ENCODE measurements around the gene KIF6. TPM values are rescaled to one million over a fixed set of nuclear protein-coding genes. Genes with fewer than 3 reads are reported as not detected.

Gene KIF6
- total and polyA plus RNA-seq, 4 donors = 1.1 to 7.8 (median 4.5) TPM

DNA sequence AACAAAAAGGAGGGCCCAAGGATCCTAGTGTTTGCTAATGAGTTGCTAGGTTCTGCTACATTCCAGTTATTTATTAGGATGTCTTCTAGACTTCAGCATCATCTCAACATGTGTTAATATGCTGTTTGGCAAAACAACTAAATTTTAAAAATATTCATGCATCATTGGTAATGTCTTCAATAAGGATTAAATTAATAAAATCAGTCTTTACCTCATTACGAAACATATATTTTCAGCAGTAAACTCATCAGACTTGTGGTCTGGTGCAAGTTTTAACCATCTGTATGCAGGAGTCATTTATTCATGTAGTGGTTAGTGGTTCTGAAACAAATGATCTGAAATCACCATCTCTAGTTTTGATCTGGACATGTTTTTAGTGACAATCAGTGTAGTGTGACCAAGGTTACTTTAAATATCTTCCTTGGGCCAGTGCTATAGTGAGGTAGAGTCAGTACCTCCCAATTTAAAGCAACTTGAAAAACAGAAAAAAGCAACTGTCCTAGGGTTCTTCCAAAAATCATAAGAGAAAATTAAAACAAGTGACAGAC, 317.7 kb downstream of the KIF6 start:
- ATAC-seq (ENCODE audit: insufficient read depth, low FRiP score) (no peak), DNase-seq (no peak)
- H3K27me3 ChIP-seq (ENCODE audit: control insufficient read depth in 3 of 3, insufficient read depth in 3 of 3, low read length in 2 of 3) = no peaks in the 10 kb centered on the region
- no peaks in the 10 kb centered on the region for H3K4me1 ChIP-seq (ENCODE audit: control insufficient read depth in 5 of 5, insufficient read depth in 5 of 5, low read length in 5 of 5)
- no peak overlapping the region for H3K4me3 ChIP-seq
- no peak overlapping the region for H3K27ac ChIP-seq (ENCODE audit: low read depth in 1 of 2, low read length in 1 of 2)
- 95 to 98% methylated on average over 1 of the region's 1 CpG for WGBS, 2 donors
- H3K36me3 ChIP-seq (ENCODE audit: control insufficient read depth in 4 of 4, insufficient read depth in 4 of 4, low read length in 4 of 4) = no peaks in the 10 kb centered on the region
- TF ChIP-seq CTCF (IDR thresholded peaks at IDR 0.05; ENCODE audit: control extremely low read depth, extremely low read depth) = no peak
- H3K9ac ChIP-seq (ENCODE audit: insufficient read depth in 1 of 2, low read length in 2 of 2) = no peak overlapping the region
- peaks cover 0 to 1% (median 0%) of the 10 kb centered on the region in 4 donors for H3K9me3 ChIP-seq (ENCODE audit: control insufficient read depth in 4 of 4, insufficient read depth in 3 of 4, low read length in 3 of 4)

DNA sequence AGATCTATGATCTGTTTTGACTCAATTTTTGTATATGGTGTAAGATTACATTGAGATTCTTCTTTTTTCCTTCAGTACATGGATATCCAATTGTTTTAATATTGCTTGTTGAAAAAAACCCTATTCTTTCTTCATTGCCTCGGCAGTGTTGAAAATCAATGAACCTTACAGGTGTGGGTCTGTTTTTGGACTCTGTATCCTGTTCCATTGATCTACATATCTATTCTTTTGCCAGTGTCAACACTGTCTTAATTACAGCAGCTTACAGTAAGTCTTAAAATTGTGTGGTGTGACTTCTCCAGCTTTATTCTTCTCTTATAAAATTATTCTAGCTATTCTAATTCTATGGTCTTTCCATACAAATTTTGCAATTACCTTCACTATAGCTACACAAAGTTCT, 320.9 kb downstream of the KIF6 start:
- no peaks in the 10 kb centered on the region for H3K36me3 ChIP-seq (ENCODE audit: control insufficient read depth in 4 of 4, insufficient read depth in 4 of 4, low read length in 4 of 4)
- DNase-seq (no peak), ATAC-seq (ENCODE audit: insufficient read depth, low FRiP score) (no peak)
- WGBS, 2 donors = 88 to 94% methylated on average over 1 of the region's 1 CpG
- no peaks in the 10 kb centered on the region for H3K4me1 ChIP-seq (ENCODE audit: control insufficient read depth in 5 of 5, insufficient read depth in 5 of 5, low read length in 5 of 5)
- TF ChIP-seq CTCF (IDR thresholded peaks at IDR 0.05; ENCODE audit: control extremely low read depth, extremely low read depth) = no peak
- no peaks in the 10 kb centered on the region for H3K27me3 ChIP-seq (ENCODE audit: control insufficient read depth in 3 of 3, insufficient read depth in 3 of 3, low read length in 2 of 3)
- peaks cover 0 to 4% (median 0%) of the 10 kb centered on the region in 4 donors for H3K9me3 ChIP-seq (ENCODE audit: control insufficient read depth in 4 of 4, insufficient read depth in 3 of 4, low read length in 3 of 4)
- no peak overlapping the region for H3K9ac ChIP-seq (ENCODE audit: insufficient read depth in 1 of 2, low read length in 2 of 2)
- H3K27ac ChIP-seq (ENCODE audit: low read depth in 1 of 2, low read length in 1 of 2) = no peak overlapping the region
- no peak overlapping the region for H3K4me3 ChIP-seq

DNA sequence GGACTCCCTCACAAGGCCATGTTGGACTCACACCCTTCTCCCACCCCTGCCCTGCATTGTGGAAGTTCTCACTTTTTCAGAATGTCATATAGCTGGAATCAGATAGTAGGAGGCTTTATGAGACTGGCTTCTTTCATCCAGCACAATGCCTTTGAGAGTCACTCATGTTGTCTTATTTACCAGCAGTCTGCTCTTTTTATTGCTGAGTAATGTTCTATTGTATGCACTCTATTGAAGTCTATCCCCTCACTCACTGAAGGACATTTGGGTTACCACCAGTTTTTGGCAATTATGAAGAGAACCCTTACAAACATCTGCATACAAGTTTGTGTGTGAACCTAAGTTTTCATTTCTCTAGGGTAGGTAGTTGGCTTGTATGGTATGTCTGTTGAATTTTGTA, 321.9 kb downstream of the KIF6 start:
- Histone ChIP-seq H3K4me3 (no peak overlapping the region), H3K9me3 (ENCODE audit: control insufficient read depth in 4 of 4, insufficient read depth in 3 of 4, low read length in 3 of 4) (peaks cover 0 to 3% (median 0%) of the 10 kb centered on the region in 4 donors), H3K36me3 (ENCODE audit: control insufficient read depth in 4 of 4, insufficient read depth in 4 of 4, low read length in 4 of 4) (no peaks in the 10 kb centered on the region), H3K27me3 (ENCODE audit: control insufficient read depth in 3 of 3, insufficient read depth in 3 of 3, low read length in 2 of 3) (no peaks in the 10 kb centered on the region), H3K27ac (ENCODE audit: low read depth in 1 of 2, low read length in 1 of 2) (no peak overlapping the region), H3K9ac (ENCODE audit: insufficient read depth in 1 of 2, low read length in 2 of 2) (no peak overlapping the region), H3K4me1 (ENCODE audit: control insufficient read depth in 5 of 5, insufficient read depth in 5 of 5, low read length in 5 of 5) (no peaks in the 10 kb centered on the region)
- no peak for ATAC-seq (ENCODE audit: insufficient read depth, low FRiP score)
- DNase-seq = no peak
- no peak for TF ChIP-seq CTCF (IDR thresholded peaks at IDR 0.05; ENCODE audit: control extremely low read depth, extremely low read depth)

DNA sequence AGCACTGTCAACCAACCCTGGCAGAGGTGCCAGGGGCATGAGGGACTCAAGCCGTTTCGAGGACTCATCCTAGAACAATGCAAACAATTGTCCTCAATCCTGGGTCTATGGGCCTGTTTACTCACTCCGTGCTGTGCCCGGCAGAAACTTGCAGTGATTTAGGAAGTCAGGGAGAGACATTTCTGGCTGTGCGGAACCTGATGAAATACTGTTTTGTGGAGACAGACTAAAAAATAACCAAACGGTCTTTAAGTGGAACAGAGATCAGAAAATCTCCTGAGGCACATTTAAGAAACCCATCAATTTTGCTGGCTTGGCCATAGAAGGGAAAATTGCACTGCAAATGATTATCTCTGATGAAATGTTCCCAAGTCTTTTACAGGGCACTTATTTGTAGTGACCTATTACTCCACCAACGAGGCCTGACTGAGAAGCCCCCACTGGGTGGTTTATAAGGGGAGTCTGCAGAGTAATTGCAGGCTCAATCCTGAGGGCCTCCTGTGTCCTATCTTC, 322.9 kb downstream of the KIF6 start:
- Histone ChIP-seq H3K27me3 (ENCODE audit: control insufficient read depth in 3 of 3, insufficient read depth in 3 of 3, low read length in 2 of 3) (no peaks in the 10 kb centered on the region), H3K4me3 (no peak overlapping the region), H3K9ac (ENCODE audit: insufficient read depth in 1 of 2, low read length in 2 of 2) (no peak overlapping the region), H3K4me1 (ENCODE audit: control insufficient read depth in 5 of 5, insufficient read depth in 5 of 5, low read length in 5 of 5) (no peaks in the 10 kb centered on the region), H3K9me3 (ENCODE audit: control insufficient read depth in 4 of 4, insufficient read depth in 3 of 4, low read length in 3 of 4) (peaks cover 0 to 3% (median 0%) of the 10 kb centered on the region in 4 donors), H3K36me3 (ENCODE audit: control insufficient read depth in 4 of 4, insufficient read depth in 4 of 4, low read length in 4 of 4) (no peaks in the 10 kb centered on the region), H3K27ac (ENCODE audit: low read depth in 1 of 2, low read length in 1 of 2) (no peak overlapping the region)
- no peak for DNase-seq
- WGBS, 2 donors = 75 to 83% methylated on average over 7 of the region's 7 CpGs
- ATAC-seq (ENCODE audit: insufficient read depth, low FRiP score) = no peak
- TF ChIP-seq CTCF (IDR thresholded peaks at IDR 0.05; ENCODE audit: control extremely low read depth, extremely low read depth) = no peak

All from lung (tissue), 12 donors.